ENCODE results near the gene NUDT14. TPM values are rescaled to one million over a fixed set of nuclear protein-coding genes. Genes with fewer than 3 reads are reported as not detected.

The NUDT14 gene
- total RNA-seq, 1 donor from 2014 or later, result 34.7 TPM

DNA sequence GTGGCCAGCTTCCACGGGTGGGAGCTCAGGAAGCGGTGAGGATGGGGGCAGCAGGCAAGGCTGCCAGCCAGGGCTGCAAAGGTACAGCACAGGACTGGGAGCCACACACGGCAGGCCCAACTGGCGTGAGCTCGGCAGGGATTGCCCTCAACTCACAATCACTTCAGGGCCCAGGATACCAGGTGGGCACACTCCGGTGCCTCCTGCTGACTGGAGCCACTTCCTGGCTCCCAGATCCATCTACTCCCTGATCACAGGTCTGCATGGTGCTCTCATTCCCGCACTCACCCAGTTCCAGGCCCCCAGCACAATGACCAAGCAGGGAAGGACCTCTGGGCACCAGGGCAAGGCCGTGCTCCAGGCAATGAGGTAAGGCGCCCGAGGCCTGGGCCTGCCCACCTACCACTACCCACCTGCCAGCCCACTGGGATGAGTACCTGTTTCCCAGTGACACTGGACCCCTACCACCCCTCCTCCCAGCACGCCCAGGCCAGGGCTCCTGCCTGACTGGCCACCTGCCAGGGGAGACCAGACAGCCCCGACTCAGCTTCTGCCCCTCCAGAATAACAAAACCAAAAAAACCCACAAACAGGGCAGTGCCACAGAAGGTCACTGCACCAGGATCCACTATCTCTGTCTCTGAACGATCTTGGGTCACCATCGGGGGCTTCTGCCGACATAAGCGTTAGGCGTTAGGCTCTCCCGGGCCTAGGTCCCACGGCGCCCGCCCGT, 14.4 kb downstream of the NUDT14 start:
- DNase-seq (no peak), ATAC-seq (no peak)
- intact Hi-C loops (cut with micrococcal nuclease), result no loop called here

GRCh38 chr14:105165761-105166485, 15.2 kb downstream of the NUDT14 start:
- DNase-seq, result no peak
- intact Hi-C loops (cut with micrococcal nuclease), result no loop called here
- no peak for ATAC-seq

DNA sequence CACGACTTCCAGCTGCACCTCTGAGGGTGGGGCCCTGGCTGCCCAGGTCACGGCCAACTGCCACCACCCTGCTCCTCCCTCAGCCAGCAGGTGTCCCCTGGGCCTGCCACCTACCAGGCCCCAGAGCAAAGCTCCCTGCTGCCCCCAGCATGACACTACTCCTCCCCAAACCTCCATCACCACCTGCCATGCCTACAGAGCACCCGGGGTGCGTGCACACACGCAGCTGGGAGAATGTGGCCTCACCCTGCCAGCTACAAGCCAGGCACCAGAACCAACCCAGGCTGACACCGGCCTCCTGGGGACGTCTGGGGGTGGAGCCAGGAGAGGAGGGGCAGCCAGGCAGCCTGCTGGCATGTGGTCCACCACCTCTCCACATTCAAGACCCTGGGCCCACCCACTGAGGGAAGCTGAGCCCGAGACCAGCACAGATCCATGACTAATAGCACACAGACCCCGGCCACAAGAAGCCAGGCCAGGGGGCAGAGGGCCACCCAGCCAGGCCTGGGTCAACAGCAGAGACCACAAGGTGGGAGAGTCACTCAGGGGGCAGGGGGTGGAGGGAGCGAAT, 15.9 kb downstream of the NUDT14 start:
- ATAC-seq (no peak), DNase-seq (no peak)
- intact Hi-C loops (cut with micrococcal nuclease), result no loop called here

- intact Hi-C loops (cut with micrococcal nuclease), result no loop called here
- no peak for ATAC-seq
- no peak for DNase-seq
Measured at GRCh38 chr14:105163040-105163742, 17.9 kb downstream of the NUDT14 start.

- intact Hi-C loops (cut with micrococcal nuclease), result no loop called here
- ATAC-seq (no peak), DNase-seq (no peak)
Measured at GRCh38 chr14:105162669-105162979, 18.5 kb downstream of the NUDT14 start.

DNA sequence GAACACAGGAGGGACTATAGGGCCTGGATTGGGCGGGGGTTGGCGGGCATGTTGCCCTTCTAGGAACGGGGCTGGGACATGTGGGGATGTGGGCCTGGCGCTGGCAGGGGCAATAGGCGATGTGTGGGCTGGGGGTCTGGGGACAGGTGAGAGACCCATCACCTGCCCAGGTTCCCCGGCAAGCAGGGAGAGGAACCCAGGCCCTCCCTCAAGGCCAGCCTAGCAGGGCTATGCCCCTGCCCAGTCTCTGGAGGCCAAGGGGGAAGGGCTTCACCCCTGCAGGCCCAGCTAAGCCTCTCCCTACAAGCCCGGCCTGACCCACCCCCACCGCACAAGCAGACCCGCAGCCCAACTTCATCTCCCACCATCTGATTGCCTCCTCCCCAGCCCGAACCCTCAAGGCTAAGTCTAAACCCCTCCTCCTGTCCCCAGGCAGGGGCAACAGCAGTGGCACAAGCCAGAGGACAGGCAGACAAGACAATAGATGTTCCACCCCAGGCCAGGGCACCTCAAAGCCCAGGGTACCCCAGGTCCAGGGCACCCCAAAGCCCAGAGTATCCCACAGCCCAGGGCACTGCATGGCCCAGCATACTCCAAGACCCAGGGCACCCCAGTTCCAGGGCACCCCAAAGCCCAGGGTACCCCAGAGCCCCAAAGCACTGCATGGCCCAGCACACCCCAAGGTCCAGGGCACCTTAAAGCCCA, 19.0 kb downstream of the NUDT14 start:
- ATAC-seq (peak; percentile 28), DNase-seq (no peak)
- intact Hi-C loops (cut with micrococcal nuclease), result no loop called here

DNA sequence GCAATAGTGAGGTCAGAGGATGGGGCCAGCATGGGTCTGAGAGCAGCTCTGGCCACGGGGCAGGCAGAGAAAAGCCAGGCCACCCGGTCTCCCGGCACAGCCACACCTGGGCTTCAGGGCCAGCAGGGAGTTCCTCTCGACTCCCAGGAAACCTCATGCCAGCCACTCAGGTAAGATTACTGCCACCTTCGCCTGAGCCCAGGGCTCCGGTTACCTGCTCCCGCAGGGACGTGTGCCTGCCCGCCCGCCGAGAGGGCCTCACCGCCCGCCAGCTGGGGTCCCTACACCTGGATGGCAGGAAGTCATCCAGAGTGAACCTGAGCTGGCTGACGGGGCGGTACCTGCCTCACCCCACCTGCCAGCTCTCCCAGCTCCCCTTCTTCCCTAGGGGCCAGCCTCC, 19.8 kb downstream of the NUDT14 start:
- ATAC-seq, result no peak
- no peak for DNase-seq
- intact Hi-C loops (cut with micrococcal nuclease), result no loop called here

GRCh38 chr14:105160776-105161175, 20.3 kb downstream of the NUDT14 start:
- intact Hi-C loops (cut with micrococcal nuclease), result no loop called here
- DNase-seq (no peak), ATAC-seq (no peak)

DNA sequence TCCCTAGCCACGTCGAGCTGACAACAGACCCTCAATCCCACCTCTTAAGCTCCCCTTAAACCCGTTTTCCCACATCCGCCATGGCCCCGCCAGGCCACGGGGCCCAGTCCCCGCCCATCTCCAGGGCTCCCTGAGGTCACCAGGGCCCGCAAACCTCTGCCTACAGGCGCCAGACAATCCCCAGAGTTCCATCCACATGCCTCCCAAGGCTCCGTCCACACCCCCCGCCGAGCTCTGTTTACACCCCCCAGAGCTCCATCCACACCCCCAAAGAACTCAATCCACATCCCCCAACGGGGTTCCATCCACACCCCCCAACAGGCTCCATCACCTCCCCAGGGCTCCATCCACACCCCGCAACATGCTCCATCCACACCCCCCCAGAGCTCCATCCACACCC, 21.8 kb downstream of the NUDT14 start:
- ATAC-seq (no peak), DNase-seq (no peak)
- intact Hi-C loops (cut with micrococcal nuclease), result no loop called here

GRCh38 chr14:105158794-105159193, 22.3 kb downstream of the NUDT14 start:
- no peak for DNase-seq
- intact Hi-C loops (cut with micrococcal nuclease), result no loop called here
- no peak for ATAC-seq

DNA sequence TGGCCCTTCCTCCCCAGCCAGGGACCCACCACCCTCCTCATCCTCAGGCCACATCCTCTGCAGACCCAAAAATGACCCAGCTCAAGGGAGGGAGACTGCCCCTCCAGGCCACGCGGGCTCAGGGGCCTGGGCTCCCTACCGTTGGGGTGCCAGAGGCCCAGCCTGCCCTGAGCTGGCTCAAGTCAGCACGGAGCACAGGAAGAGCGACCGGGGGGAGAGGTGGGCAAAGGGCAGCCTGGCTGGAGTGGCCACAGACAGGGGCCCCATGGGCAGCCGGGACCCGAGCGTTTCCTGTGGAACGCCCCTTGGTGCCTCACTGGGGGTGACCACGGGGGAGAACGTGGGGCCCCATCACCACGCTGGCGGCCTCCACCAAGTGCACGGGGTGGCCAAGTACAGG, 23.2 kb downstream of the NUDT14 start:
- intact Hi-C loops (cut with micrococcal nuclease), result no loop called here
- ATAC-seq, result no peak
- DNase-seq, result no peak

DNA sequence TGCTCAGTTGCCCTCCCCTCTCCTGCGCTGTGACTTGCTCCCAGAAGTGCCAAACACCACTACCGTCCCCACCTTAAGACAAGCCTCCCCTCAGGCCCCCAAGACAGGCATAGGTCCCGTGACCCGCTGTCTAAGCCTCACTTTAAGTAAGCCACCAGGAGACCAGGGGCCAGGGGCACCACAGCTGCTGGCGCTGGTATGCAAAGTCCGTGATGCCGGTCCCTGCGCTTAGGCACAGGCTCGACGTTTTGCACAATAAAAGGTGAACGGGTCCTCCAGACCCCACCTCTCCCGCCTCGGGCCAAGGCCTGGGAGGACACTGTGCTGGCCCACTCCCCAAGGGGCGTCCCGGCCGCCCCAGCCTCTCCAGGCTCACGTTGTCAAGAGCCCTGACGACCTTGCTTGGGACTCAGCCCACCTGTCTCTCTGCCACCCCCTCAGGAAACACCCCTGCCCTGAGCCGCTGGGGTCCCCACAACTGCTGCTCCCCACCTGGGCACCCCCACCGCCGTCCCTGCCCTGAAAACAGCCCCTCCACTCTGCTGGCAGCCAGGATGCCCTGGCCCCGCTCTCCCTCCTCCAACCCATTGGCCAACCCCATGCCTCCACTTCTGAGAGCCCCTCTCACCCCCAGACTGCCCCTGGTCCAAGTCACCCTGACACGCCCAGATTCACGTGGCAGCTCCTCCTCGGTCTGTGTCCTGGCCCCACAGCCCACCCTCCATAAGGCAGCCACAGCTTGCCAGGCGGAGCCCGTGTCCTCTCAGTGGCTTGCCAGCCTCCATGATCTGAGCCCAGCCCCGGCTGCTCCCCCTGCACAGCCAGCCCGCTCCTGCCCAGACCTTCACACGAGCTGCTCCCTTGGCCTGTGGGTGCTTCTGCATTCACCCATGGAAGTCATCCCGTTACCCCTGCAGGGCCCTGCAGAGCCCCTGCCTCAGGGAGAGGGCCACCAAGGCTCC, 24.4 kb downstream of the NUDT14 start:
- intact Hi-C loops (cut with micrococcal nuclease), result no loop called here
- ATAC-seq (no peak), DNase-seq (no peak)

DNA sequence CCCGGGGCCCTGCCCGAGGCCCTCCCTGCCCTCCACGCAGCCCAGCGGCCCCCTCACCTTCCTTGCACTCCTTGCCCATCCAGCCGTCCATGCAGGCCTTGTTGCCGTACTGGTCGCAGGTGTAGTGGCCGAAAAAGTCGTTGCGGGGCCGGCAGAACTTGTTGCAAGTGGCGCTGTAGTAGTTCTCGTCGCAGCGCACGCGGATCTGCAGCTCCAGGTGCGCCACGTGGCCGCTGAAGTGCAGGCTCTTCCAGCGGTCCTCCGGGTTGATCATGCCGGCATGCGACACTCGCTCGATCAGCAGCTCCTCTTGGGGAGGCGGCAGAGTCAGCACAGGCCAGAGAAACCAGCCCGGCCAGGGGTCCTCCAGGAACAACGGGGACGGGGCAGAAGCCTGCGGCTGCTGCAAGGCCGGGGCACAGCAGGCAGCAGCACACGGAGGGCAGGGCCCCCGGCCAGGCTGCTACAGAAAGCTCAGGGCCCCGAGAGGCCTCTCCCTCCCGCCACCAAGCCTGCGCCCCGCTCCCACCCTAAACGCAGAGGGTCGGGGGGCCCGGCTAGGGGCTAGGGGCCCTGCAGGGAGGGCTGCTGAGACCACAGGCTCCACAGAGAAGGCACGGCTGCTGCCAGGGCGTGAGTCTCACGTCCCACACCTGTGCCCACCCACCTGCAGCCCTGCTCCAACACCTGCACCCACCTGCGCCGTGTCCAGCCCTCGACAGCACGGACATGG, 25.3 kb downstream of the NUDT14 start:
- DNase-seq (peak; percentile 26), ATAC-seq (no peak)
- intact Hi-C loops (cut with micrococcal nuclease), result no loop called here

- DNase-seq (peak; percentile 26), ATAC-seq (no peak)
- intact Hi-C loops (cut with micrococcal nuclease), result no loop called here
Measured at GRCh38 chr14:105155071-105155651, 26.0 kb downstream of the NUDT14 start.

DNA sequence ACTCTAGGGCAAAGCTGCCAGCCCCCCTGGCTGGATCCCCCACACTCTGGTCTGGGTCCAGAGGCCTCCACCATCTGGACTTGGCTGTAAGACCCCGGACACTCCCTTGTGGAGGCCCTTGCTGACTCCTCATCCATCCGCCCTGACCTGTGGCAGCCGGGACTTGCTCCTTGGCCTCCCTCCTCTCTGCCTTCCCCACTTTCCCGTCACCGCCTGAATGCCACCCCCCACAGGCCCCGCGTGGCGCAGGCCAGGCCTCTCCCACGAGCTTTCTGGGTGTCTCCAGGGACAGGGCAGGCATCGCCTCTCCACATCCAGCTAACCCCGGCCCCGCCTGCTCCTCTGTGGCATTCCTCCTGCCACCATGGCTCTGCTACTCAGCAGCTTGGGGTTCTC, 26.6 kb downstream of the NUDT14 start:
- intact Hi-C loops (cut with micrococcal nuclease), result no loop called here
- DNase-seq (peak; percentile 27), ATAC-seq (no peak)

- no peak for DNase-seq
- no peak for ATAC-seq
- intact Hi-C loops (cut with micrococcal nuclease), result no loop called here
Measured at GRCh38 chr14:105153739-105154475, 27.2 kb downstream of the NUDT14 start.

- intact Hi-C loops (cut with micrococcal nuclease), result no loop called here
- peak; percentile 74 for DNase-seq
- peak; percentile 69 for ATAC-seq
Measured at GRCh38 chr14:105153331-105153731, 27.8 kb downstream of the NUDT14 start.
